Kidney glomerular epithelial cell (primary cell): ENCODE measurements around the gene SNAPC4.

Source experiments
- DNase-seq: peaks from one replicate; lab custom pipeline; 2025; lab: John Stamatoyannopoulos, UW

Gene SNAPC4

DNA sequence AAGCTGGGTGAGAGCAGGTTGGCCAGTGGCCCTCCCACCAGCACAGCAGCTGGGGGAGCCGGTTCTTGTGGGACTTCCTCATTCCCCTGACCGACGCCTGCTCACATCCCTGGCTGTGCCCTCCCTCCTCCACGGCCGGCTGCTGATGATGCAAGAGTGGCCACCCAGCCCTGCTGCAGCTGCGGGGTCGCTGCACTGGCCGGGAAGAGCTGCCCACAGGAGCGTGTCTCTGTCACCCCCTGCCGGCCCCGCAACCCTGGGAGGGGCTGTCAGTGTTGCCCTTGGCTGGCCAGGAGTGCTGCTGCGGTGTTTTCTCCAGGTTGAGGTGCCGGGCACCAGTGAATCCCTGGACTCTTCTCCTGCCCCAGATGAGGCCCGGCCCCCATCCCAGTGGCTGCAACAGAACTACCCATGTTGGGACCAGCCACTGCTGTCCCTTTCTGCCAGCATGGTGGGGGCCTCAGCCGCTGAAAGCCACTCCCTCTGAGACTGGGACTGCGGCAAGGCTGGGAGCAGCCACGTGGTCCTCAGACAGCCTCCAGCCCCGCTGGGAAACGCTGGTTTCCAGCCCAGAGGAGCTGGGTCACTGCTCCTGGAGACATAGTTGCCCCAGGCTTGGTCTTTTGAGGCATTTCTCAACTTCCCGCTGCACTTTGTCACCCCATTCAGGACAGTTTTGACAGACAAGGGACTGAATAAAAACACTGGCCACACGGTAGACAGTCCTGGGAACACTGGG, 27.2 kb downstream of the SNAPC4 start:
- DNase-seq: peak; percentile 79

DNA sequence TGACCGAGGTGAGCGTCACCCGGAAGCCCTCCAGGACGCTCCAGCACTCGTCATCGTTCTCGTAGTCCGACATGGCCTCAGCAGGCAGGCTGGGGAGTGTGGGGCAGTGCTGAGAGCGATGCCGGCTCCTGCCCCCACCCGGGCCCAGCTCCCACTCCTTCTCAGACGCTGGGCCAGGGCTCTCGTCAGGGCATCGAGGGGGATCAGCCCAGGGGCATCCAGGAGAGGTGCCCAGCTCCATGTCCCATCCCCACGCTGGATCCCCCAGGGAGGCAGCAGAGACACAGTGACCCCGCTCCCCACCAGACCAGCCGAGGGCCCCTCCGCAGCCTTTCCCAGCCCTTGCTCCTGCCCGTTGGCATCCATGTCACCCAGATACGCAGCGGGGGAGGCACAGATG, 28.0 kb downstream of the SNAPC4 start:
- no peak for DNase-seq

DNA sequence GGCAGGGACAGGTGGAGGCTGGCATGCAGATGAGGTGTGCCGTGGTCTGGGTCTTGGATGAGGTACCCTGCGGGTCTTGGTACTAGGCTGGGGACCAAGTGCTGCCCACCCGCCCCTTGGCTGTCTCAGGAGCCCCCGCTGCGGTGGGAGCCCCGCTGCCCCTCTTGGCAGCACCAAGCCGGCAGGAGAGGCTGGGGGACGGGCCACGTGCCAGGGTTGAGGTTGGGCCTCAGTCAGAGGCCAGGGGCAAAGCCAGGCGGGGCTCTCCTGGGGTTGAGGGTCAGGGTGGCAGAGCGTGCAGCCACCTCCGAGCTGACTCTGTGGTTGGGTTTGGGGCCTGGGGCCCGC, 28.5 kb downstream of the SNAPC4 start:
- no peak for DNase-seq

DNA sequence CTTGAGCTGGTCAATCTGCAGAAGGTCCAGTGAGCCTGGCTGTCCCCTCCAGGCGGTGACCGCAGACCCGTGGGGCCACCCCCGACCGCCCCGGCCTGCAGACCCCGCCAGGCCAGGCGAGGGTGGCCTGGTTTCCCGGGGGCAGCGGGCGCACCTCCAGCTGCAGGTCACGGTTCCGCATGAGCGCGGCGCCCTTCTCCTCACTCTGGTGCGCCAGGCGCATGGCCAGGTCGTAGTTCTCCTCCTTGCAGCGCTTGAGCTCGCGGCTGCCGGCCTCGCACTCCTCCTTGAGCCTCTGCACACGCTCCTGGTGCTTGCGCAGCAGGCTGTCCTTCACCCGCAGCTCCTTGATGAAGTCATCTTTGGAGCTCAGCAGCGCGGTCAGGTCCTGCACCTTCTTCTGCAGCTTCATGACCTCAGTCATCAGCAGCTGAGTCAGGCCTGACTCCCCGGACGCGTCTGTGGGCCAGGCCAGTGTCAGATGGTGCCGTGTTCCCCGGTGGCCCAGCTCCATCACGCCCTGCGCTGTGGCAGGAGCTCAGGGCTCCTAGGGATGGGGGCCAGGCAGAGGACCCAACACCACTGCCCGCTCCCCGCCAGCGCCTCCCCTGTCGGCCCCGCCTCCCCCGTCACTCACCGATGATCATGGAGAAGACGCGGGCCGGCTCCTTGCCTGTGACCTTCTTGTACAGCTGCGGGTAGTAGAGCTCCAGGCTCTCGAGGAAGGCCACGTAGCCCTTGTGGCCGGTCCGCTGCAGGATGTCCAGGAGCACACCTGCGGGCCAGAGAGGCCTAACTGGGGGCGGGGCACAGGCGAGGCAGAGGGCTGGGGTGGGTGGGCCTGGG, 29.1 kb downstream of the SNAPC4 start:
- DNase-seq: no peak

DNA sequence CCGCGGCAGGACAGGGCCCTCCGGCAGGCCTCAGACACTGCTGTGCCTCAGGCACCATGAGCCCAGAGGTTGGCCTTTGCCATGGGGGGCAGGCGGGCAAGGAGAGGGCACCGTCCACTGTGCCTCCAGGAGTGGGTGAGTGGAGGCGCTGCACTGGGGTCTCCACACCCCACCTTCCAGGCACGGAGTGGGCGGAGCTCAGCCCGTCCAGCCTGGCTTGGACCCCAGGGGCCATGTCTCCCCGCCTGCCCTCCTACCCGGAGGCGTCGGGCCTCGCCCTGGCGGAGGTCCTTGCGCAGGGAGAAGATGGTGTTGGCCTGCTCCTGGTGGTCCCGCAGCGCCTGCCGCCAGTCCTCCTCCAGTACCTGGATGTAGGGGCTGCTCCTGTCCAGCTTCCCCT, 29.9 kb downstream of the SNAPC4 start:
- DNase-seq: no peak

DNA sequence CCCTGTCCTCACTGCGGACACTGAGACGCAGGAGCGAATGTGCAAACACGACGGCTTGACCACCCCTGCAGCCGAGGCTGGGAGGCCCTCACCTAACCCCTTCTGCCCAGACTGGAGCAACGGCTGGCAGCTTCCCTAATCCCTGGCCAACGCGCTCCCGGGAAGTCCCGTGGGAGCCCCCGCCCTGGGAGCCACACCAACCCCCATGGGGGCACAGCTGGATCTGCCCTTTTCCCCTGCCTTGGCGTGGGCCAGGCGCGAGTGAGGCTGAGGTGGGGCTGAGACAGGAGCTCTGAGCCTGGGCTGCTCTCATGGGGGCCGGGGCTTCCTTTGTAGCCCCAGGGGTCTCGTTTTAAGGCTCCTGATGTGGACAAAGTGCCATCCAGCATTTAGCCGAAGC, 31.8 kb downstream of the SNAPC4 start:
- no peak for DNase-seq

DNA sequence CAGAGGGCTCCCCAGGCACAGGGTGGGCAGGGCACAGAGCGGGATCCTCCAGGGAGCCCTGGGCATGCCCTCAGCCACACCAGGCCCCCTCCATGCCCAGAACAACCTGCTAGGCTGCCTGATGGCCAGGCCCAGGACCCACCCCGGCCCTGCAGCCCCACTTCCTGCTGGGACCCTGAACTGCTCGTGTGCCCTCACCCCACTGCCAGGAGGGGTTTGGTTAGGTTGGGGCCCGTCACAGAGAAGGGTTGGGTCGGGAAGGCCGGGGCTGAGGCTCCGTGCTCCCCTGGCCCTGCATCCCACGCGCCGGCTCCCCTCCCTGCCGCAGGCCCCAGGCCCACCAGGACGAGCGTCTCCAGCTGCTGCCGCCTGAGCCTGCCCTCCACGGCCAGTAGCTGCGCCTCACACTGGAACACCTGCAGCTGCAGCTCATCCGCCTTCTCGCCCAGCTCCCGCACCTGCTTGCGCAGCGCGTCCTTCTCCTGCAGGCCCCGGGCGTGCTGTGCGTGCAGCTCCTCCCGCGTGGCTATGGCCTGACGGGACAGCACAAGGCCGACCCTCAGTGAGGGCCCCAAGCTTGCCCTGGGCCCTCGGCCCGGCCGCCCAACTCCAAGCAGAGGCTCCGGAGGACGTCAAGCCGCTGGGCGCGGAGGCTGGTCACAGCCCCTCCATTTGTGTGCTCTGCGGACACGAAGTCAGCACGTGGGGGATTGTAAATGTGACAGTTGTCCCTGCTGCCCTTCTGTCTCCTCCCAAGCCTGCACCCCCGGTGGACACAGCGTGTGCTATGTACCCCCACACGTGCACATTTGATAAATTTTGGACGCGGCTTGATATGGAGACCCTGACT, 32.4 kb downstream of the SNAPC4 start:
- no peak for DNase-seq

DNA sequence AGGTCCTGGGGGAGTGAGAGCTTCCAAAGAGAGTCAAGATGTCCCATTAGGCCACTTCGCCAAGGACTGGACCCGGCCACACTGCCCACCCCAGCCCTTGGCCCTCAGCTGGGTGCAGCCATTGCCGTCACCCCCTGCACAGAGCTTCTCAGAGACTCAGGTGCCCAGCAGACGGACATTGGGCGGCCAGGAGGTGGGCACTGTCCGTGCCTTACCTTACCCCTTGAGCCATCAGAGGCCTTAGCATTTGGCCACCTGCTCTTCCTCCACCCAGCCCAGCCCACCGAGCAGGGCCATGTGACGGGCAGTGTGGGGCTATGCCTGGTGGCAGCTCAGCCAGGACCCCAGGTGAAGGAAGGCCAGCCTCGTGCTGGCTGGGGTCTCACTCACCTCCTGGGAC, 33.1 kb downstream of the SNAPC4 start:
- DNase-seq: no peak

DNA sequence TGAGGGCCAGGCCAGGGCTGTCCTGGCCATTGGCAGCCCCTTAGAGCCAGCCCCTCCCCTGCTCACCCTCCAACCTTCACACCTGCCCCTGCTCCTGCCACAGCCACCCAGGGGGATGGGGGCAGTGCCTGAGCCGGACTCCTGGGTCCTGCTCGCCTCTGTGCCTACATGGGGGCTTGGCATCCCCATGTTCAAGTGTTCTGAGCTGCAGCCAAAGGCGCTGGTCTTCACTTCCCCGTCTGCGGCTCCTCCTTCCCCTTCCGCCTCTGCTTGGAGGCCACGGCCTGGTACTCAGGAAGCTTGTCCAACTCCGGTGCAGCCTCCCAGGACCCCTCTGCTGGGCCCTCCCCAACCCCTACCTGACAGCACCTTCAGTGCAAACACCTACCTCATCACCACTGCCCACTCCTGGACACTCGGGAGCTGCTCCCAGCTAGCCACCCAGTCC, 34.2 kb downstream of the SNAPC4 start:
- no peak for DNase-seq

DNA sequence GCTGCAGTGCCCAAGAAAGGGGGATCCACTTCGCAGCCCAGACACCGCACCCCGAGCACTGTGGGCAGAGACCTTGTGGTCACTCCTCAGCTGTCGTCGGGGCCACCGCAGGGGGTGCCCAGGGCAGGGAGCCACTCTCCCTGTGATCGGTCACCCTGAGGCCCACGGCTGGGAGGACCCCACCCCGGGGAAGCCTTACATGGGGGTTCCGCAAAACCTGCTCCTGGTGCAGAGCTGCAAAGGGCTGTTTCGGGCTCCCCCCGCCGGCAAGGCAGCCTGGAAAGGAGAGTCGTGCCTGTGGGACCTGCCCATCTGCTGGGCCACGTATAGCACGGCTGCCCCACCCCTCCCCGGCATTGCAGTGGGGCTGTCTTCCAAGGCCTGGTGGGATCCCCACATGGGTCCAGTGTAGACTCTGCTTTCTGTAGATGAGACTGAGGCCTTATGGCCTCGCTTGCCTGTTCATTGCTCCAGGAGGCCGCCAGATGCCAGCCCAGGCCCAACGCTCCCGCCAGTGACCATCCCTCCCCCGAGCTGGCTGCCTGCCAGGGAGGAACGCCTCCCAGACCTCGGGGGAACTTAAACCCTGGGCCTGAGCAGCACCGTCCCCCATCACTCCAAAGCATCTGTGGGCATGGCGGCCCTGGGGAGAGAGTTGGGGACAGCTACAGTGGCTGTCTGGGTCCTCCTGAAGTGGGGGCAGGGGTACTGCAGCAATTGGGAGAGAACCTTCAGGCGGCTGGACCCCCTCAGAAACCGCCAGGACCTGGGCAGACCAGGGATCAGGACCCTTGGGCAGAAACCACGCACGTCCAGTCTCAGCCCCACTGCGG, 34.8 kb downstream of the SNAPC4 start:
- no peak for DNase-seq

DNA sequence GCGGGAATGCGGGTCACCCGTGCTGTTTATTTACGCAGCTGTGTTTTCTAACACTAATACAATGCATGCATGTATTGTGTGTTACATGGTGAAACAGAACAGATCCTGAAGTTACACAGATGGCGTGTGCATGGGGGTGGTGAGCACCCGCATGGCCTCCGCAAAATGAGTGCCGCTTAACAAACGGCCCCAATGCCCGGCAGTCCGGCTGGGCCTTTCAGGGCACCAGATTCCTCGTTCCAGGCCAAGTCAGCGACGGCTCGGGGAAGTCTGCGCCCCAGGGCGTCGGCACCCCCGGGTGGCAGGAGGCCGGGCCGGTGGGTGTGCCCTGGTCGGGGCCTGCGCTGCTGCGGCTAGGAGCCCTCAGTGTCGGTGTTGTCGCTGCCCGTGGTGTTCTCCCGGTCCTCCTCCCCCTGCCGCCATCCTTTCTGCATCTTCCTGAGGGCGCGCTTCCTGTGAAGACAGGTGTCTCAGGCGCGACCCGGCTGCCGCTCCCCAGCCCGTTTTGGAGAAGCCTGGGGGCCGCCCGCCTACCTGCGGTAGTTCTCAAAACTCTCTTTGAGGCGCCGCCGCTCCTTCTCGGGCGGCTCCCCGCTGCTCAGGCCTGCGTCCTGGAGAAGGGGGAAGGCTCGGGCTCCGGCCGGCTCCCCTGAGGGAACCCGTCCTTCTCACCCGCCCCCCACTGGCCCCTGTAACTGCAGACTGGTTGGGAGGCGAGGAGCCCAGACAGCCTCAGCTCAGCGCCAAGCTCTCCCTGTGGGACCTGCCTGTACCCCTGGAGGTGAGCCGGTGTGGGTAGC, 35.8 kb downstream of the SNAPC4 start:
- no peak for DNase-seq

DNA sequence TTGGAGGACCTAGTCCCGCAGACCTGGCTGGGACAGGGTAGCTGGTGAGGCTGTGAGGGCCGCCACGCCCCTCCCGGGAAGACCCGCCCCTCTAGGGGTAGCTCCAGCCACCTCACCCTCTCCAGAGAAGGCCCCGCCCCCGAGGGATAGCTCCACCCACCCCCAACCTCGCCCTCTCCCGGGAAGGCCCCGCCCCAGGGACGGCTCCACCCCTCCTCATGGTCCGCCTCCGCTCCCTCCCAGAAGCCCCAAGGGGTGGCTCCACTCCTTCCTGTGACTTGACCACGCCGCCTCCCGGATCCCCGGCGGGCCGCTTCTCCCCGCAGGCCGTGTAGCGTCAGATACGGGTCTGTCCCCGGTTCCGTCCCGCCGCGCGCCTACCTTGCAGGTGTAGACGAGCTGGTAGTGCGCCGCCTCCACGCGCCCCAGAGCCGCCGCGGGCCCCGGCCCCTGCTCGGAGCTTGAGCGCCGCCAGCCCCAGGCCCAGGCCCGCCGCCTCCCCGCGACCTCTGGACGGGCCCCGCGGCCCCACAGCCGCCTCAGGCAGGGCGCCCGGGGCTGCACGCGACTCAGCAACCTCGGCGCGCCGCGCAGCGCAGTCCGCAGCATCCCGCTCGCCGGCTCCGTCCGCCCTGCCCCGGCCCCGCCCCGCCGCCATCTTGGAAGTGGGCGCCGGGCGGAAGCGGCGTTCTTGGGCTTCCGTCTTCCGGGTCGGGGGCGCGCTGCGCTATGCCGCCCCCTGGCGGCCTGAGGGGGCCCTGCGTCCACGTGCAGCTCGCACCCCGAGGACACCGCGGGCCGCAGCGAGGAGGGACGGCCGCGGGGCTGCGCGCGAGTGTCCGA, 36.6 kb downstream of the SNAPC4 start, which contains the start of gene DNLZ:
DNLZ (minus strand) TSS at position 639 of the 843 bp plus-strand sequence; CDS start at position 609, 30 bp downstream.
- DNase-seq: peak; percentile 81

DNA sequence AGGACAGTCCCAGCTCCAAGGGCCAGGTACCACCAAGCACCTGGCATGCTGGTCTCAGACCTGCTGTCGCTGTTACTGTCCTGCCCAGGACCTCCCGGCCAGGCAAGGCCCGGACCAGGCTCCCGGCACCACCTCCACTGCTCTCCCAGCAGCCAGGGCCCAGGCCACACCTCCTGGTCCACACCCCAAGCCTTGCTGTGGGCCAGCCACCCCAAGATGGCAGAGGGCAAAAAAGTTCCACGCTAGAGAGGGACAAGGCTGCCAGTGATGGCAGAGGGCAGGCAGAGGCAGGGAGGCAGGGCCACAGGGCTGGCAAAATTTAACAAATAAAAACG, 37.6 kb downstream of the SNAPC4 start:
- no peak for DNase-seq

DNA sequence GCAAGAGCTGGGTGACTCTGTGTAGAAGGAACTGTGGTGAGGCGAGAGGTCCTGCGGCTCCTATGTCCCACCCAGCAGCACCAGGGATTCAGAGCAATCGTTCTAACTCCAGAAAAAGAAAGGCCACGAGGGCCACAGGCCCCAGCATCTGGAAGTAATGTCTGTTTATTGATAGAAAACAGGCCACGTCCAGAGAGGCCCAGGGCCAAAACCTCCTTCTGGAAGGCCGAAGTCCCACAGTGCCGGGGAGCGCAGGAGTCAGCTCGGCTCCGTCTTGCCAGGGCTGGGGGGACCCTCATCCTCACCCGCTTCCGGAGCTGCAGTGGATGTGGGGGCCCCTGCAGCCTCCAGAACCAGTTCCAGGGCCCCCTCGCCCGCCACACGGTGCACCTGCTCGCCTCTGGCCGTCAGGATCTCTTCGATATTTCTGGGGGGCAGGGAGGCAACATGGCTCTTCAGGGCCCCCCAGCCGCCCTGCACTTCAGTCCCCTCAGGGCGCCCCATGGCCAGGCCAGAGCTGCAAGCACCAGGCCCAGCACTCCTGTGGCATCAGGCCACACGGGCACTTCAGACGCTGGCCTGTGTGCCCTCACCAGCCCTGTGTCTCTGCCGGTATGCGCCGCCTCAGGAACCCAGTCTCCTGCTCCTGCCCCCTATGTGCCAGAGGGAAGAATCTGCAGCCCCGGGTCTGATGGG, 38.1 kb downstream of the SNAPC4 start:
- no peak for DNase-seq

DNA sequence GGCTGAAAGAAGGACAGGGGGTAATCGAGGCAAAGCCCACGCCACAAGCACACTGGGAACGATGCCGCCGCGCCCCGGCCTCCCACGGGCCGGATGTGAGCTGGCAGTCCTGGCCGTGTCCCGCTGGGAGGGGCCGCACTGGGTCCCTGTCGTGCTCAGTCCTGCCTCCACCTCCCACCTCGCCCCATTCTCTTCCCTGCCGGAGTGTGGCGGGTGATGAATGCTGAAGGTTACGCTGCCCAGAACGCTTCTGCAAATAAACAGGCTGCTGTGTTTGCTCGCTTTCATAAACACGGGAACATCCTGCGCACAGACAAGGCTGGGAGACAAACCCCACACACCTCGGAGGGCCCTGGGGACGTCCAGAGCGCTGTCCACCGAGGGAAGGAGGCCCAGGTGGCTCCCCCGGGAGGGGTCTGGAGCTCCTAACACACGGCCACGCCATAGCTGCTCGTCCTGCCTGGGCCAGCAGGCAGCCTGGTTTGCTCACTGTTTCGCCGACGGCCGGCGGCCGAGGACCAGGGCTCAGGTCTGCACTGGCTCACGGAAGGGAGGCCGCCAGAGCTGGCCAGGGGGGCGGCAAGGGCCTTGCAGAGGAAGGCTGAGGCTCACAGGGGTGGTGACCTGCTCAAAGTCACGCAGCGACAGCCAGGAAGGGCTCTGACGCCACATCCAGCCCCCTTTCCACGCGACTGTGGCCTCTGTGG, 38.8 kb downstream of the SNAPC4 start:
- no peak for DNase-seq

DNA sequence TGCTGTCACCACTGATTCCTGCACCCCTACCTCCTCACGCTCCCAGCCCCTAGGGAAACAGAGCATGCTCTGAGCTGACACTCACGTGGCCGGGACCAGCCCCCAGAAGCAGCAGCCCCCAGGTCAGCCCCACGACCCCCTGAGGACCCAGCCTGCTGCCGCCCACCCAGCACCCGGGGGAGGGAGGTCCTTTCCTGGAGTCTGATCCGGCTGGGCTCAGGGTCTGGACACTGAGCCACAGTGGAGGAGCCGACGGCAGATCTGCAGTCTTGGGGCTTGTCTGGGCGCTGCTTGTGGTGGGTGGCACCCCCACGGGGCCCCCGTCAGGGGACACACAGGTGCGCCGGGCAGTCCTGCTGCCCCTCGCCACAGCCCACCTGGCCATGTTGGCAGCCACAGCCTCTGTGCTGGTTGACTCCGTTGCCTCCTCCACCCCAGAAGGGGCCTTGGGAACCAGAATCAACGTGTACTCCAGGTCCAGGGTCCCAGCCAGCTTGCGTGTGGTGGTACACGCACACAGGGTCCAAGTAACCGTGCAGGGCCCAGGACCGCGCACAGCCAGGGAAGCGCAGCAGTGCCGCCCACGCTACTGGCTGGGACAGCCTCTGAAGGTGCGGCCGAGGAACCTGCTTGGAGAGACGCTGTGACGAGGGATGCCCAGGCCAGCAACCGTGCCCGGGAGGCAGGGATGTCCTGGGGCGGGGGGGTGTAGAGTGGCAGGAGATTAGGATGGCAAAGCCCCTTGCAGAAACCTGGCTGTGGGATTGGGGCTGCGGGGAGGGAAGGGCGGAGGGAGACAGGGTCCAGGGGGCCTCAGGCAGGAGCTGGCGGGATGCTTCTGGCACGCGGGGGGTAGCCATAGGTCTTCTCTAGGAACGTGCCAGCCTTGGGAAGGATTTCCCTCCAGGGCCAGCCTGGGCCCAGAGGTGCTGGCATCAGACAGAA, 39.9 kb downstream of the SNAPC4 start:
- DNase-seq: no peak

DNA sequence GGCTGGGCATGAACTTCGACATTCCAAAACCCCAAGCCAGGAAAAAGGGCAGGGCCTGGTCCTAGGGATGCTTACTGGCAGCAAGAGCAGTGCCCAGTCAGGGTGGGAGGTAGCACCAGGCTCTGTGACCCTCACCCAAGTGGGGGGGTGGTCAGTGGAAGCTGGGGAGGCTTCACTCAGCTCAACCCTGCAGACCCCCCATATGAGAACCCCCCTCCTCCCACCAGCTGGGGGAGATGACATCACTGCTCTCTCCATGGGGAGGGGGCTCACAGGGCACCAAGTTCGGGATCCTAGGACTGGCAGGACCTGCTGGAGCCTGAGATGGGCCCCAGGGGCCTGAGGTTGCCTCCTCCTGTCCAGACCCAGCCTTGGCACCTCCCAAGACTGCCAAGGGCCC, 41.1 kb downstream of the SNAPC4 start:
- no peak for DNase-seq
